ENCODE data around the gene ASB10.

Gene ASB10

GRCh38 chr7:151166629-151167196 is 20.3 kb downstream of the ASB10 start:
- DNase-seq (ENCODE audit: low read depth) = no peak

GRCh38 chr7:151161757-151162156 is 25.3 kb downstream of the ASB10 start:
- DNase-seq (ENCODE audit: low read depth) = no peak

GRCh38 chr7:151157645-151158329 is 29.3 kb downstream of the ASB10 start:
- peak; percentile 30 for DNase-seq (ENCODE audit: low read depth)

- no peak for DNase-seq (ENCODE audit: low read depth)
Observed at GRCh38 chr7:151152643-151153513, 34.2 kb downstream of the ASB10 start.

- DNase-seq (ENCODE audit: low read depth) = no peak
Observed at GRCh38 chr7:151150388-151150787, 36.7 kb downstream of the ASB10 start.

GRCh38 chr7:151148319-151149259 is 38.5 kb downstream of the ASB10 start:
- no peak for DNase-seq (ENCODE audit: low read depth)

GRCh38 chr7:151146761-151147160 is 40.3 kb downstream of the ASB10 start:
- no peak for DNase-seq (ENCODE audit: low read depth)

GRCh38 chr7:151144387-151144786 is 42.7 kb downstream of the ASB10 start:
- DNase-seq (ENCODE audit: low read depth) = no peak

- DNase-seq (ENCODE audit: low read depth) = no peak
Observed at GRCh38 chr7:151143261-151144015, 43.6 kb downstream of the ASB10 start.

GRCh38 chr7:151142686-151143040 is 44.4 kb downstream of the ASB10 start:
- no peak for DNase-seq (ENCODE audit: low read depth)

GRCh38 chr7:151141855-151142685 is 45.0 kb downstream of the ASB10 start:
- DNase-seq (ENCODE audit: low read depth) = no peak

GRCh38 chr7:151141311-151141854 is 45.7 kb downstream of the ASB10 start:
- no peak for DNase-seq (ENCODE audit: low read depth)

- DNase-seq (ENCODE audit: low read depth) = no peak
Observed at GRCh38 chr7:151140826-151141225, 46.2 kb downstream of the ASB10 start.

- no peak for DNase-seq (ENCODE audit: low read depth)
Observed at GRCh38 chr7:151139791-151140190, 47.3 kb downstream of the ASB10 start.

GRCh38 chr7:151139071-151139790 is 47.8 kb downstream of the ASB10 start:
- DNase-seq (ENCODE audit: low read depth) = no peak

GRCh38 chr7:151138153-151138851 is 48.7 kb downstream of the ASB10 start:
- no peak for DNase-seq (ENCODE audit: low read depth)

GRCh38 chr7:151137791-151138152 is 49.3 kb downstream of the ASB10 start:
- DNase-seq (ENCODE audit: low read depth) = no peak

- DNase-seq (ENCODE audit: low read depth) = no peak
Observed at GRCh38 chr7:151137076-151137675, 49.9 kb downstream of the ASB10 start.
